Measurements from ENCODE around the gene BAG1. TPM values are rescaled to one million over a fixed set of nuclear protein-coding genes. Genes with fewer than 3 reads are reported as not detected.

Gene BAG1
- total and polyA plus RNA-seq, 4 donors = 35.1 to 55.2 (median 43.0) TPM

DNA sequence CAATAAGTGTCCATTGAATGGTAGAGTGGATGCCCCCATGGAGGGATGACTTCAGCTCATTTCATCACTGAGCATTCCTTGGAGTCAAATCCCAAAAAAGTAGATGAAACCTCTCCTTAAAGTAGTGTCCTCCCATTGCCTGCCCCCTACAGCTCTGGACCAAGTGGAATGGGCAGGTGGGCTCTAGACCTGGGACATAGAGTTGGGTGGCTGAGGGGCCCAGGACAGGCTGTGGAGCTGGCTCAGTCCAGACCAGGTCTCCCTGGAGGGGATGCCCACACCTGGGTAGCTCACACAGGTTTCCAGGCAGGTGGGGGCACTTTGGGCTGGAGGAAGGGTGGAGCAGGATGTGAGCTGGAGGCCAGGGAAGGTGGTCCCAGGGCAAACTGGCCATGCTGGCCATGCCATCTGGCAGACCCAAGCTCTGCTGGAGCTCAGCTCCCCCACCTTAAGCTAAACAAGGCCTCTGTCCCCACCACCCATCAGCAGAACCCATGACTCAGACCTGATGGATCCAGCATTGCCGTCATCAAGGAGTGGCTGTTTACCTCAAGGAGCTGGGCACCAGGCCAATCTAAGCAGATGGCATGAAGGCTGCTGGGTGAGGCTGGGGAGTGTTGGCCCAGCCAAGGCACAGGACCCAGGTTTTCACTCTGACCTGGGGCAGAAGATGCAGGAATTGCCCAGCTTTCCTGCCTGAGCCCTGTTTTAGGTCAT lies 30.7 kb downstream of the BAG1 start:
- no peaks in the 10 kb centered on the region for H3K27me3 ChIP-seq (ENCODE audit: control insufficient read depth in 4 of 4, insufficient read depth in 4 of 4, low read length in 3 of 4)
- no peak overlapping the region for H3K27ac ChIP-seq (ENCODE audit: low read depth in 1 of 2, low read length in 2 of 2)
- no peak for DNase-seq (ENCODE audit: low spot score)
- no peaks in the 10 kb centered on the region for H3K4me1 ChIP-seq (ENCODE audit: control insufficient read depth in 4 of 4, insufficient read depth in 4 of 4, low read length in 3 of 4)
- H3K9ac ChIP-seq (ENCODE audit: low read depth in 1 of 2, low read length in 2 of 2) = no peak overlapping the region
- H3K9me3 ChIP-seq (ENCODE audit: control insufficient read depth in 4 of 4, low read length in 3 of 4) = no peaks in the 10 kb centered on the region
- 70% methylated on average over 1 of the region's 1 CpG for WGBS
- H3K36me3 ChIP-seq (ENCODE audit: control insufficient read depth in 4 of 4, insufficient read depth in 3 of 4, low read depth in 1 of 4, low read length in 3 of 4) = no peaks in the 10 kb centered on the region
- H3K4me3 ChIP-seq (ENCODE audit: low read depth in 1 of 3, low read length in 3 of 3) = no peak overlapping the region
- TF ChIP-seq NR2F2 (IDR thresholded peaks at IDR 0.05) = no peak
- TF ChIP-seq SP1 (IDR thresholded peaks at IDR 0.05) = no peak
- no peak for TF ChIP-seq FOXA2 (IDR thresholded peaks at IDR 0.05)
- TF ChIP-seq HNF4G (IDR thresholded peaks at IDR 0.05) = no peak
- TF ChIP-seq, protein P1, sequence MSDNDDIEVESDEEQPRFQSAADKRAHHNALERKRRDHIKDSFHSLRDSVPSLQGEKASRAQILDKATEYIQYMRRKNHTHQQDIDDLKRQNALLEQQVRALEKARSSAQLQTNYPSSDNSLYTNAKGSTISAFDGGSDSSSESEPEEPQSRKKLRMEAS (IDR thresholded peaks at IDR 0.05) = no peak
- TF ChIP-seq YY1 (IDR thresholded peaks at IDR 0.05) = no peak
- TF ChIP-seq, protein P2, sequence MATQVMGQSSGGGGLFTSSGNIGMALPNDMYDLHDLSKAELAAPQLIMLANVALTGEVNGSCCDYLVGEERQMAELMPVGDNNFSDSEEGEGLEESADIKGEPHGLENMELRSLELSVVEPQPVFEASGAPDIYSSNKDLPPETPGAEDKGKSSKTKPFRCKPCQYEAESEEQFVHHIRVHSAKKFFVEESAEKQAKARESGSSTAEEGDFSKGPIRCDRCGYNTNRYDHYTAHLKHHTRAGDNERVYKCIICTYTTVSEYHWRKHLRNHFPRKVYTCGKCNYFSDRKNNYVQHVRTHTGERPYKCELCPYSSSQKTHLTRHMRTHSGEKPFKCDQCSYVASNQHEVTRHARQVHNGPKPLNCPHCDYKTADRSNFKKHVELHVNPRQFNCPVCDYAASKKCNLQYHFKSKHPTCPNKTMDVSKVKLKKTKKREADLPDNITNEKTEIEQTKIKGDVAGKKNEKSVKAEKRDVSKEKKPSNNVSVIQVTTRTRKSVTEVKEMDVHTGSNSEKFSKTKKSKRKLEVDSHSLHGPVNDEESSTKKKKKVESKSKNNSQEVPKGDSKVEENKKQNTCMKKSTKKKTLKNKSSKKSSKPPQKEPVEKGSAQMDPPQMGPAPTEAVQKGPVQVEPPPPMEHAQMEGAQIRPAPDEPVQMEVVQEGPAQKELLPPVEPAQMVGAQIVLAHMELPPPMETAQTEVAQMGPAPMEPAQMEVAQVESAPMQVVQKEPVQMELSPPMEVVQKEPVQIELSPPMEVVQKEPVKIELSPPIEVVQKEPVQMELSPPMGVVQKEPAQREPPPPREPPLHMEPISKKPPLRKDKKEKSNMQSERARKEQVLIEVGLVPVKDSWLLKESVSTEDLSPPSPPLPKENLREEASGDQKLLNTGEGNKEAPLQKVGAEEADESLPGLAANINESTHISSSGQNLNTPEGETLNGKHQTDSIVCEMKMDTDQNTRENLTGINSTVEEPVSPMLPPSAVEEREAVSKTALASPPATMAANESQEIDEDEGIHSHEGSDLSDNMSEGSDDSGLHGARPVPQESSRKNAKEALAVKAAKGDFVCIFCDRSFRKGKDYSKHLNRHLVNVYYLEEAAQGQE (IDR thresholded peaks at IDR 0.05) = no peak
- TF ChIP-seq RXRA (IDR thresholded peaks at IDR 0.05) = no peak
- TF ChIP-seq JUND (IDR thresholded peaks at IDR 0.05) = no peak
- no peak for TF ChIP-seq EGR1 (IDR thresholded peaks at IDR 0.05; ENCODE audit: low read depth in 2 of 2)
- no peak for TF ChIP-seq RAD21 (IDR thresholded peaks at IDR 0.05)
- TF ChIP-seq GABPA (IDR thresholded peaks at IDR 0.05 in 1 of 2, conservative IDR thresholded peaks at IDR 0.05 in 1 of 2) = no peak
- TF ChIP-seq HNF4A (conservative IDR thresholded peaks at IDR 0.05) = no peak
- TF ChIP-seq, protein P3, sequence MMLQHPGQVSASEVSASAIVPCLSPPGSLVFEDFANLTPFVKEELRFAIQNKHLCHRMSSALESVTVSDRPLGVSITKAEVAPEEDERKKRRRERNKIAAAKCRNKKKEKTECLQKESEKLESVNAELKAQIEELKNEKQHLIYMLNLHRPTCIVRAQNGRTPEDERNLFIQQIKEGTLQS (IDR thresholded peaks at IDR 0.05) = no peak
- TF ChIP-seq, protein P4, sequence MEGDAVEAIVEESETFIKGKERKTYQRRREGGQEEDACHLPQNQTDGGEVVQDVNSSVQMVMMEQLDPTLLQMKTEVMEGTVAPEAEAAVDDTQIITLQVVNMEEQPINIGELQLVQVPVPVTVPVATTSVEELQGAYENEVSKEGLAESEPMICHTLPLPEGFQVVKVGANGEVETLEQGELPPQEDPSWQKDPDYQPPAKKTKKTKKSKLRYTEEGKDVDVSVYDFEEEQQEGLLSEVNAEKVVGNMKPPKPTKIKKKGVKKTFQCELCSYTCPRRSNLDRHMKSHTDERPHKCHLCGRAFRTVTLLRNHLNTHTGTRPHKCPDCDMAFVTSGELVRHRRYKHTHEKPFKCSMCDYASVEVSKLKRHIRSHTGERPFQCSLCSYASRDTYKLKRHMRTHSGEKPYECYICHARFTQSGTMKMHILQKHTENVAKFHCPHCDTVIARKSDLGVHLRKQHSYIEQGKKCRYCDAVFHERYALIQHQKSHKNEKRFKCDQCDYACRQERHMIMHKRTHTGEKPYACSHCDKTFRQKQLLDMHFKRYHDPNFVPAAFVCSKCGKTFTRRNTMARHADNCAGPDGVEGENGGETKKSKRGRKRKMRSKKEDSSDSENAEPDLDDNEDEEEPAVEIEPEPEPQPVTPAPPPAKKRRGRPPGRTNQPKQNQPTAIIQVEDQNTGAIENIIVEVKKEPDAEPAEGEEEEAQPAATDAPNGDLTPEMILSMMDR (IDR thresholded peaks at IDR 0.05; ENCODE audit: low read depth, low read length, missing input control) = no peak
- TF ChIP-seq, protein P5, sequence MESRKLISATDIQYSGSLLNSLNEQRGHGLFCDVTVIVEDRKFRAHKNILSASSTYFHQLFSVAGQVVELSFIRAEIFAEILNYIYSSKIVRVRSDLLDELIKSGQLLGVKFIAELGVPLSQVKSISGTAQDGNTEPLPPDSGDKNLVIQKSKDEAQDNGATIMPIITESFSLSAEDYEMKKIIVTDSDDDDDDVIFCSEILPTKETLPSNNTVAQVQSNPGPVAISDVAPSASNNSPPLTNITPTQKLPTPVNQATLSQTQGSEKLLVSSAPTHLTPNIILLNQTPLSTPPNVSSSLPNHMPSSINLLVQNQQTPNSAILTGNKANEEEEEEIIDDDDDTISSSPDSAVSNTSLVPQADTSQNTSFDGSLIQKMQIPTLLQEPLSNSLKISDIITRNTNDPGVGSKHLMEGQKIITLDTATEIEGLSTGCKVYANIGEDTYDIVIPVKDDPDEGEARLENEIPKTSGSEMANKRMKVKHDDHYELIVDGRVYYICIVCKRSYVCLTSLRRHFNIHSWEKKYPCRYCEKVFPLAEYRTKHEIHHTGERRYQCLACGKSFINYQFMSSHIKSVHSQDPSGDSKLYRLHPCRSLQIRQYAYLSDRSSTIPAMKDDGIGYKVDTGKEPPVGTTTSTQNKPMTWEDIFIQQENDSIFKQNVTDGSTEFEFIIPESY (IDR thresholded peaks at IDR 0.05) = no peak
- no peak for TF ChIP-seq TAF1 (conservative IDR thresholded peaks at IDR 0.05)
- no peak for TF ChIP-seq FOXA1 (IDR thresholded peaks at IDR 0.05)

All from liver (tissue), 9 donors.